OCI-LY7 (cell line): ENCODE data around the gene SLC6A12. TPM values are rescaled to one million over a fixed set of nuclear protein-coding genes. Genes with fewer than 3 reads are reported as not detected.

ENCODE experiments used
- BruUV-seq: library from RNA; stranded (reverse); fragments of 400-500 nt; replicated peaks from 2 replicates; lab custom pipeline; 2021; lab: Mats Ljungman, UMichigan
- CTCF ChIA-PET: fragments of 300-600 bp; sonication (Branson Sonifier 250); formaldehyde crosslinking; loops from one replicate; lab custom pipeline; 2022; ENCODE audit warnings: antibody characterized with exemption; ENCODE audit not compliant: unreplicated experiment; lab: Charles Lee
- POLR2A ChIA-PET: fragments of 300-600 bp; sonication (Branson Sonifier 250); formaldehyde crosslinking; loops from one replicate; lab custom pipeline; 2022; ENCODE audit warnings: antibody characterized with exemption; lab: Charles Lee
- DNase-seq: peaks from one replicate; pipeline ENCODE4 v3.0.0-alpha.2; 2015; ENCODE audit warnings: low spot score
- H2AFZ ChIP-seq: fragments of 200-600 bp; sonication (generic), shearing (Covaris generic); 2 replicates; pipeline ENCODE4 v1.6.1; 2014; ENCODE audit warnings: mild to moderate bottlenecking, antibody characterized with exemption, low read length, moderate library complexity
- H3K27ac ChIP-seq: fragments of 200-600 bp; sonication (generic); 2 replicates; pipeline ENCODE4 v1.5.1; 2014; ENCODE audit warnings: mixed run types, low read depth, mild to moderate bottlenecking, moderate library complexity, low read length, inconsistent platforms; ENCODE audit not compliant: poor library complexity, severe bottlenecking
- H3K36me3 ChIP-seq: fragments of 200-600 bp; sonication (generic); 2 replicates; pipeline ENCODE4 v1.6.1; 2014; ENCODE audit warnings: mild to moderate bottlenecking, antibody characterized with exemption, low read length, moderate library complexity, mixed read lengths; ENCODE audit not compliant: insufficient read depth
- H3K4me1 ChIP-seq: fragments of 200-600 bp; sonication (generic); 2 replicates; pipeline ENCODE4 v1.5.1; 2014; ENCODE audit warnings: mild to moderate bottlenecking, low read length; ENCODE audit not compliant: insufficient read depth, poor library complexity, severe bottlenecking
- H3K4me2 ChIP-seq: fragments of 200-600 bp; sonication (generic); 2 replicates; pipeline ENCODE4 v1.6.1; 2014; ENCODE audit warnings: mild to moderate bottlenecking, low read length
- H3K4me3 ChIP-seq: fragments of 200-600 bp; sonication (generic); 2 replicates; pipeline ENCODE4 v1.5.1; 2014; ENCODE audit warnings: mild to moderate bottlenecking, low read depth, low read length; ENCODE audit not compliant: poor library complexity, severe bottlenecking
- H3K79me2 ChIP-seq: fragments of 200-600 bp; sonication (generic); 2 replicates; pipeline ENCODE4 v1.6.1; 2016; ENCODE audit warnings: low read depth, mild to moderate bottlenecking, low read length, moderate library complexity, mixed read lengths; ENCODE audit not compliant: insufficient read depth
- H3K9me2 ChIP-seq: fragments of 200-600 bp; sonication (generic); 2 replicates; pipeline ENCODE4 v1.6.1; 2016; ENCODE audit warnings: mild to moderate bottlenecking, low read length, mixed read lengths; ENCODE audit not compliant: insufficient read depth
- H3K9me3 ChIP-seq: fragments of 200-600 bp; sonication (generic); 2 replicates; pipeline ENCODE4 v1.6.1; 2014; ENCODE audit warnings: mild to moderate bottlenecking, mixed run types, low read length, mixed read lengths
- H4K20me1 ChIP-seq: fragments of 200-600 bp; sonication (generic); 2 replicates; pipeline ENCODE4 v1.6.1; 2014; ENCODE audit warnings: mild to moderate bottlenecking, antibody characterized with exemption, low read length, moderate library complexity, mixed read lengths; ENCODE audit not compliant: insufficient read depth
- EZH2phosphoT487 ChIP-seq: fragments of 200-600 bp; sonication (generic); IDR thresholded peaks from 2 replicates; pipeline ENCODE4 v1.6.1; 2018; ENCODE audit warnings: low read depth, borderline replicate concordance, mild to moderate bottlenecking, mixed run types, antibody characterized with exemption, low read length, moderate library complexity, mixed read lengths
- intact Hi-C: fragments of 100-400 bp; cut with micrococcal nuclease; formaldehyde crosslinking; loops from one replicate; pipeline ENCODE4 v1.10.0; 2022; ENCODE audit not compliant: unreplicated experiment
- total RNA-seq, 2 experiments: library from RNA; depleted of rRNA in 1 of 2; stranded (reverse); fragments of >200 nt in 1 of 2; shearing (Covaris generic) in 1 of 2; gene quantifications; 2 replicates each; pipeline ENCODE4 v1.2.3, GENCODE V29; 2014 to 2022
- TF ChIP-seq, protein P1 (sequence below): fragments of 200-600 bp; sonication (generic); conservative IDR thresholded peaks from 2 replicates; pipeline ENCODE4 v1.5.1; 2014; ENCODE audit warnings: mild to moderate bottlenecking, antibody characterized with exemption, low read length, moderate library complexity, mixed read lengths

The SLC6A12 gene
- total RNA-seq, 2 experiments from 2014 or later: not detected

- no peak for DNase-seq
- TF ChIP-seq, protein P1, sequence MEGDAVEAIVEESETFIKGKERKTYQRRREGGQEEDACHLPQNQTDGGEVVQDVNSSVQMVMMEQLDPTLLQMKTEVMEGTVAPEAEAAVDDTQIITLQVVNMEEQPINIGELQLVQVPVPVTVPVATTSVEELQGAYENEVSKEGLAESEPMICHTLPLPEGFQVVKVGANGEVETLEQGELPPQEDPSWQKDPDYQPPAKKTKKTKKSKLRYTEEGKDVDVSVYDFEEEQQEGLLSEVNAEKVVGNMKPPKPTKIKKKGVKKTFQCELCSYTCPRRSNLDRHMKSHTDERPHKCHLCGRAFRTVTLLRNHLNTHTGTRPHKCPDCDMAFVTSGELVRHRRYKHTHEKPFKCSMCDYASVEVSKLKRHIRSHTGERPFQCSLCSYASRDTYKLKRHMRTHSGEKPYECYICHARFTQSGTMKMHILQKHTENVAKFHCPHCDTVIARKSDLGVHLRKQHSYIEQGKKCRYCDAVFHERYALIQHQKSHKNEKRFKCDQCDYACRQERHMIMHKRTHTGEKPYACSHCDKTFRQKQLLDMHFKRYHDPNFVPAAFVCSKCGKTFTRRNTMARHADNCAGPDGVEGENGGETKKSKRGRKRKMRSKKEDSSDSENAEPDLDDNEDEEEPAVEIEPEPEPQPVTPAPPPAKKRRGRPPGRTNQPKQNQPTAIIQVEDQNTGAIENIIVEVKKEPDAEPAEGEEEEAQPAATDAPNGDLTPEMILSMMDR: no peak
- no peak for TF ChIP-seq EZH2phosphoT487
- Histone ChIP-seq H3K4me3 (no peak overlapping the region), H3K27ac (no peak overlapping the region), H2AFZ (no peak overlapping the region), H3K9me3 (no peaks in the 10 kb centered on the region), H4K20me1 (no peaks in the 10 kb centered on the region), H3K4me2 (no peak overlapping the region), H3K4me1 (peaks cover 8% of the 10 kb centered on the region), H3K79me2 (no peaks in the 10 kb centered on the region), H3K36me3 (no peaks in the 10 kb centered on the region), H3K9me2 (no peaks in the 10 kb centered on the region)
- POLR2A ChIA-PET: no interaction called here
- CTCF ChIA-PET: interaction anchor here (0.6 kb wide), 1 partner anchor 42 kb away, joined by 3 read pairs; no protein-coding TSS in a partner anchor
- intact Hi-C loops: no loop called here
- BruUV-seq: no TSS peak
These were observed 59.9 kb downstream of the SLC6A12 start for GRCh38 chr12:154058-154457.

- Histone ChIP-seq H3K4me2 (no peak overlapping the region), H3K79me2 (no peaks in the 10 kb centered on the region), H3K9me2 (no peaks in the 10 kb centered on the region), H3K4me1 (peaks cover 8% of the 10 kb centered on the region), H3K36me3 (no peaks in the 10 kb centered on the region), H3K9me3 (no peaks in the 10 kb centered on the region), H3K4me3 (no peak overlapping the region), H2AFZ (peak overlapping the region; percentile 27; the same call in 1 of the 2 replicates), H3K27ac (no peak overlapping the region), H4K20me1 (no peaks in the 10 kb centered on the region)
- TF ChIP-seq, protein P1: peak; percentile 97
- no peak for TF ChIP-seq EZH2phosphoT487
- ChIA-PET CTCF (interaction anchor here (1.4 kb wide), 1 partner anchor 47 kb away, joined by 3 read pairs; no protein-coding TSS in a partner anchor), POLR2A (interaction anchor here (1.5 kb wide), 2 partner anchors 26 to 47 kb away, joined by 4 read pairs; no protein-coding TSS in a partner anchor)
- no TSS peak for BruUV-seq
- DNase-seq: peak; percentile 87
- intact Hi-C loops: loop anchor here (1.0 kb wide), 1 partner anchor 47 kb away; no protein-coding TSS in a partner anchor
These were observed 60.7 kb downstream of the SLC6A12 start for GRCh38 chr12:153080-153746.

DNA sequence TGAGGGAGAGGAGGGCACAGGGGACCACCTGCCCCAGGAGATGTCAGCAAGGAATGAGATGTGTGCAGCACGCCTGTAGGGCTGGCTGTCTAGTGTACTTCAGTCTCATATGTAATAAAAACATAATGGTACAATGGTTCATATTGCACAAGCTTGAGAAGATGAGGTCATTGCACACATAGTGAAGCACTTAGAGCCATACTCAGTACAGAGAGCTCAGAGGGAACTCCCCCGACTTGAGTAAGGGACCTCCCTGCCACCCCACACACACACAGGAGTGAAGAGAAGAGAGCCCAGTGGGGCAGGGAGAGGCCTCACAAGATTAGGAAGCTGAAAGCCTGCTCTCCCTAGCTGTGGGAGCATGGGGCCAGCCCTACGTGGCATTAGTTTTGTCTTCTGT is 61.5 kb downstream of the SLC6A12 start:
- H3K9me3 ChIP-seq: no peaks in the 10 kb centered on the region
- H3K4me2 ChIP-seq: no peak overlapping the region
- TF ChIP-seq, protein P1: no peak
- TF ChIP-seq EZH2phosphoT487: no peak
- H2AFZ ChIP-seq: peak overlapping the region; percentile 8; the same call in 1 of the 2 replicates
- BruUV-seq: no TSS peak
- no peaks in the 10 kb centered on the region for H3K36me3 ChIP-seq
- no peaks in the 10 kb centered on the region for H3K79me2 ChIP-seq
- intact Hi-C loops: no loop called here
- H3K9me2 ChIP-seq: no peaks in the 10 kb centered on the region
- H3K4me1 ChIP-seq: peaks cover 8% of the 10 kb centered on the region
- H4K20me1 ChIP-seq: no peaks in the 10 kb centered on the region
- ChIA-PET CTCF (interaction anchor here (1.4 kb wide), 1 partner anchor 46 kb away, joined by 3 read pairs; no protein-coding TSS in a partner anchor), POLR2A (interaction anchor here (1.5 kb wide), 2 partner anchors 26 to 46 kb away, joined by 4 read pairs; no protein-coding TSS in a partner anchor)
- no peak overlapping the region for H3K4me3 ChIP-seq
- no peak overlapping the region for H3K27ac ChIP-seq
- no peak for DNase-seq
